Measurements from ENCODE around the gene FAM120B.

- TF ChIP-seq POLR2A (IDR thresholded peaks at IDR 0.05; ENCODE audit: low read length) (no peak), GATA1 (IDR thresholded peaks at IDR 0.05; ENCODE audit: low read depth, low read length) (no peak)
These were observed 98.1 kb downstream of the FAM120B start for GRCh38 chr6:170404697-170405096.
